ENCODE data around the gene RAB39A. TPM values are rescaled to one million over a fixed set of nuclear protein-coding genes. Genes with fewer than 3 reads are reported as not detected.
A peak's percentile ranks its signal among the peaks of the same experiment; 100 is the strongest.
"Not testable (repeated sequence)": the region's sequence is repeated elsewhere in the genome, so short reads cannot be mapped to it uniquely, and the experiment has no call there.

Gene RAB39A
- not detected for total RNA-seq
- long read RNA-seq, result 0 reads

- ATAC-seq, result peak; percentile 96
- intact Hi-C loops (cut with micrococcal nuclease), result no loop called here
- peak; percentile 86 for DNase-seq
Measured at GRCh38 chr11:107928046-107928766, at the start of gene RAB39A. TSS of gene RAB39A (plus strand) at chr11:107928448. CDS start at chr11:107928569, 121 bp downstream.

GRCh38 chr11:107881471-107881870 lies 46.8 kb upstream of the RAB39A start:
- intact Hi-C loops (cut with micrococcal nuclease); DNase-seq; ATAC-seq: not testable (repeated sequence)

GRCh38 chr11:107882095-107882820 lies 46.0 kb upstream of the RAB39A start:
- intact Hi-C loops (cut with micrococcal nuclease), result no loop called here
- no peak for ATAC-seq
- DNase-seq, result no peak

GRCh38 chr11:107898270-107898669 lies 30.0 kb upstream of the RAB39A start:
- ATAC-seq, result no peak
- no peak for DNase-seq
- intact Hi-C loops (cut with micrococcal nuclease), result no loop called here

- intact Hi-C loops (cut with micrococcal nuclease), result no loop called here
- no peak for ATAC-seq
- no peak for DNase-seq
Measured at GRCh38 chr11:107908211-107908610, 20.0 kb upstream of the RAB39A start.

GRCh38 chr11:107912415-107912814 lies 15.8 kb upstream of the RAB39A start:
- ATAC-seq; DNase-seq; intact Hi-C loops (cut with micrococcal nuclease): not testable (repeated sequence)

GRCh38 chr11:107915229-107915628 lies 13.0 kb upstream of the RAB39A start:
- intact Hi-C loops (cut with micrococcal nuclease), result no loop called here
- DNase-seq (no peak), ATAC-seq (no peak)

GRCh38 chr11:107916671-107917241 lies 11.5 kb upstream of the RAB39A start:
- peak; percentile 33 for DNase-seq
- ATAC-seq, result no peak
- intact Hi-C loops (cut with micrococcal nuclease), result no loop called here

GRCh38 chr11:107921997-107922396 lies 6.3 kb upstream of the RAB39A start:
- ATAC-seq, result no peak
- no peak for DNase-seq
- intact Hi-C loops (cut with micrococcal nuclease), result no loop called here

- ATAC-seq; intact Hi-C loops (cut with micrococcal nuclease); DNase-seq: not testable (repeated sequence)
Measured at GRCh38 chr11:107923519-107923918, 4.7 kb upstream of the RAB39A start.

- DNase-seq (no peak), ATAC-seq (no peak)
- intact Hi-C loops (cut with micrococcal nuclease), result no loop called here
Measured at GRCh38 chr11:107924306-107924705, 3.9 kb upstream of the RAB39A start.

GRCh38 chr11:107927559-107927958 lies 689 bp upstream of the RAB39A start:
- DNase-seq (no peak), ATAC-seq (no peak)
- intact Hi-C loops (cut with micrococcal nuclease), result no loop called here

GRCh38 chr11:107928767-107929507 lies 689 bp downstream of the RAB39A start:
- ATAC-seq (peak; percentile 70), DNase-seq (no peak)
- intact Hi-C loops (cut with micrococcal nuclease), result no loop called here

- ATAC-seq (no peak), DNase-seq (no peak)
- intact Hi-C loops (cut with micrococcal nuclease), result no loop called here
Measured at GRCh38 chr11:107929611-107930200, 1.5 kb downstream of the RAB39A start.

GRCh38 chr11:107931206-107931605 lies 3.0 kb downstream of the RAB39A start:
- ATAC-seq (no peak), DNase-seq (no peak)
- intact Hi-C loops (cut with micrococcal nuclease), result no loop called here

- DNase-seq, result no peak
- no peak for ATAC-seq
- intact Hi-C loops (cut with micrococcal nuclease), result no loop called here
Measured at GRCh38 chr11:107947904-107948303, 19.7 kb downstream of the RAB39A start.

GRCh38 chr11:107948328-107948727 lies 20.1 kb downstream of the RAB39A start:
- intact Hi-C loops (cut with micrococcal nuclease); ATAC-seq; DNase-seq: not testable (repeated sequence)

GRCh38 chr11:107951155-107951554 lies 22.9 kb downstream of the RAB39A start:
- intact Hi-C loops (cut with micrococcal nuclease), result no loop called here
- ATAC-seq (no peak), DNase-seq (no peak)

GRCh38 chr11:107953446-107953845 lies 25.2 kb downstream of the RAB39A start:
- no peak for ATAC-seq
- intact Hi-C loops (cut with micrococcal nuclease), result no loop called here
- DNase-seq, result no peak

Measured in left ventricle myocardium superior (tissue), 1 donor.